Activated CD4-positive, alpha-beta T cell treated with anti-CD3 and anti-CD28 coated beads, Interleukin-2, amount 50 U/mL, for 16 hours (primary cell): Measurements from ENCODE around the gene TRAPPC6A.
A peak's percentile ranks its signal among the peaks of the same experiment; 100 is the strongest.

ENCODE experiments used
- DNase-seq: peaks from one replicate; pipeline ENCODE4 v3.0.0-alpha.2; 2020

TRAPPC6A gene

DNA sequence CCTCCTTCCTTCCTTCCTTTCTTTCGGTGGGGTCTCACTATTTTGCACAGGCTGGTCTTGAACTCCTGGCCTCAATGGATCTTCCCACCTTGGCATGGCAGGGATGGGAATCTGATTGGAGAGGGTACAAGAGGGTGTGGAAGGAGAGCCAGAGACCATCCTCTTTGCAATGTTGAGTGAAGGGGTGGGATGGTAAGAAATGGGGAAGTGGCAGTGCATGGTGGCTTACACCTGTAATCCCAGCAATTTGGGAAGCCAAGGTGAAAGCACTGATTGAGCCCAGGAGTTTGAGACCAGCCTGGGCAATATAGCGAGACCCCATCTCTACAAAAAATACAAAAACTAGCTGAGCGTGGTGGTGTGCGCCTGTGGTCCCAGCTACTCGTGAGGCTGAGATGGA lies 6.1 kb upstream of the TRAPPC6A start:
- DNase-seq, result no peak

DNA sequence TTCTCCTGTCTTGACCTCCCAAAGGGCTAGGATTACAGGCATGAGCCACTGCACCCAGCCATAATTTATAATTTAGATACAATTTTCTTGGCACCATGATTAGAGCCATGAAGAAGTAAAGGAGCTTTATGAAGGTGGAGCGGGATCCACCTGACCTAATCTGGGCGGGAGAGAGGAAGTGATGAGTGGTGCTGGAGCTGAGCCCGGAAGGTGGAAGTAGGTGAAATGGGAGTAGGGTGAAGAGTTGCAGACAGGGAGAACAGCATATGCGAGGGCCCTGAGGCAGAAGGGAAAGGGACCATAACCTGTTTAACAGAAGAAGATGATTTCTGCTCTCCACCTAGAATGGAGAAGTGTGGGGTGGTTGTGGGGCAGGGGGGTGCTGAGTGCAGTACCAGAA lies 4.7 kb upstream of the TRAPPC6A start:
- DNase-seq, result no peak

DNA sequence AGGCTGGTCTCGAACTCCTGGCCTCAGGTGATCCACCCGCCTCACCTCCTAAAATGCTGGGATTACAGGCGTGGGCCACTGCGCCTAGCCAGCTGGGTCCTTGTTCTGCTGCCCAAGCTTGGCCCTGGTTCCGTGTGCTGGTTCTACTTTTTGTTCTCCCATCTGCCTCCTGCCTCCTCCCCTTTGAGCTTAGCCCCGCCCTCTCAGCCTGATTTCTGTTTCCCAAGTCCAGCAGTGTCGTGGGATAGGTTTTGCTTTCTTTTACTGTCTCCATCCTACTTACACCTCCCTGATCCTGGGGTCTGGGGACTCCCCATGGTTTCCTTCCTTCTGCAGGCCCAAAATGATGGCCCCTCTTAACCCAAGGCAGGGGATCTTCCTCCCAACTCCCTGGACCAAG lies 2.9 kb upstream of the TRAPPC6A start:
- no peak for DNase-seq

DNA sequence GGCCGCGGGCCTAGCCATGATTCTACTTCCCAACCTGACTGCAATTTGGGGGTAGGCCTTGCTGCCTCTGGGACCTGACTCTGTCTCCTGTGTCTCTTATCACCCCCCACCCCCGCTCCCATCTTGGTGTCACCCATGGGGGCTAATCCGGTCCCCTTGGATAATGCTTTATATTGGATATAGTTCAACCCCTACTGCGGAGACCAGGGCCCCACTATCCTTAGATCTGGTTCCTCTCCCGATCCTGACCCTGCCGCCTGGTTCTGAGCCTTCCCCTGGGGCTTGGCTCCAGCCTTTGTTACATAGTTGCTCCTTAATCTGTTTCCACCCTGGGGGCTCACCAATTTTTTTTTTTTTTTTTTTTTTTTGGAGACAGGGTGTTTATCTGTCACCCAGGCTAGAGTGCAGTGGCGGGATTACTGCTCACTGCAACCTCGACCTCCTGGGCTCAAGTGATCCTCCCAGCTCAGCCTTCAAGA lies 1.9 kb upstream of the TRAPPC6A start:
- no peak for DNase-seq

DNA sequence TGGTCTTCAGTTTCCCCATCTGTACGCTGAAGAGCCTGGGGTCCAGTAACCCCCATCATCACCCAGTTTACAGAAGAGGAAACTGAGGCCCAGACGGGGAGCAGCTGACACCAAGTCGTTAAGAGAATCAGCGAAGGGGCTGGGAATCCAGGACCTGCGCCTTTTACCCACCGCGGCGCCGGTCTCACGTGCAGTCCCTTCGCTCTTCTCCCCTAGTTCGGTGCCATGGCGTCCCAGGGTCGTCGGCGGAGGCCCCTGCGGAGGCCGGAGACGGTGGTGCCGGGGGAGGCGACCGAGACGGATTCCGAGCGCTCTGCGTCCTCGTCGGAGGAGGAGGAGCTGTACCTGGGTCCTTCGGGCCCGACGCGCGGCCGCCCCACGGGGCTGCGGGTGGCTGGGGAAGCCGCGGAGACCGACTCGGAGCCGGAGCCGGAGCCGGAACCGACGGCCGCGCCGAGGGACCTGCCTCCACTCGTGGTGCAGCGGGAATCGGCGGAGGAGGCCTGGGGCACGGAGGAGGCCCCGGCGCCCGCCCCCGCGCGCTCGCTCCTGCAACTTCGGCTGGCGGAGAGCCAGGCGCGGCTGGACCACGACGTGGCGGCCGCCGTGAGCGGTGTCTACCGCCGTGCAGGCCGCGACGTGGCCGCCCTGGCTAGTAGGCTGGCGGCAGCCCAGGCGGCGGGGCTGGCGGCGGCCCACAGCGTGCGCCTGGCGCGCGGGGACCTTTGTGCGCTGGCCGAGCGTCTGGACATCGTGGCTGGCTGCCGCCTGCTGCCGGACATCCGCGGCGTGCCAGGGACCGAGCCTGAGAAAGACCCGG lies 1.2 kb upstream of the TRAPPC6A start:
- DNase-seq, result peak; percentile 43

DNA sequence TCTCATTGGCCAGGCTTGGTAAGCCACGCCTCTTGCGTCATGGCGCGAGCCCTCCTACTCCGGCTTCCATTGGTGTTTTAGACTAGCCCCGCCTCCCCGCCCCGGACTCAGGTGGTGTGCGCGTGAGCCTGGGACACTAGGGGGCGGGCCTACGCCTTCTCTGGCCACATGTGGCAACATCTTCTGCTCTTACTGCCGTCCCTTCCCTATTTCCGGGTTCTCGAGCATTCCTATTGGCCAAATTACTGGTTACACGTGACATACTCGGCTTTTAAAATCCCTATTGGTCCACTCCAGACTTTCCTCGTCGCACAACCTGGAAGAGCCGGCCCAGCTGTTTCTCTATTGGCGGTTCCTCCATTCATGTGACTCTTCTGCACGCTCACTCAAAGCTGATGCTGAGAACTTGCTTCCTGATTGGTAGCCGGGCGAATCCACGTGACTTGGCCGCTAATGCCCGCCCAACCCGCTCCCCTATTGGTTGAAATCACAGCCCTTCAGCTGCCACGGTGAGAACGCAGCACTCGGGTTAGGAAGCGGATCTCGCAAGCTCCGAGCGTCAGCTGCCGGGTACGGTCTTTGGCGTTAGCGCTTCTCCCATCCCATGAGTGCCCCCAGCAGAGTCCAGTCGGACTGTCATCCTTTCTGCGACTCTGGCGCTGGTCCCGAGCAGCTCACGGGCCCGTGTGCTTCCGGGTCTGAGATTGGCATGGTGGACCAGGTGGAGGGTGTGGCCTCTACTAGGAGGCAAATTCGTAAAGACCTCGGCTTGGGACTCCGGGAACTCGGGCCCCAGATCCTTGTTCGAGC lies 430 bp upstream of the TRAPPC6A start, which contains the start of gene BLOC1S3:
BLOC1S3 (plus strand) TSS at position 523 of the 810 bp plus-strand sequence. CDS start 513 bp downstream, outside the sequence.
- peak; percentile 100 for DNase-seq

DNA sequence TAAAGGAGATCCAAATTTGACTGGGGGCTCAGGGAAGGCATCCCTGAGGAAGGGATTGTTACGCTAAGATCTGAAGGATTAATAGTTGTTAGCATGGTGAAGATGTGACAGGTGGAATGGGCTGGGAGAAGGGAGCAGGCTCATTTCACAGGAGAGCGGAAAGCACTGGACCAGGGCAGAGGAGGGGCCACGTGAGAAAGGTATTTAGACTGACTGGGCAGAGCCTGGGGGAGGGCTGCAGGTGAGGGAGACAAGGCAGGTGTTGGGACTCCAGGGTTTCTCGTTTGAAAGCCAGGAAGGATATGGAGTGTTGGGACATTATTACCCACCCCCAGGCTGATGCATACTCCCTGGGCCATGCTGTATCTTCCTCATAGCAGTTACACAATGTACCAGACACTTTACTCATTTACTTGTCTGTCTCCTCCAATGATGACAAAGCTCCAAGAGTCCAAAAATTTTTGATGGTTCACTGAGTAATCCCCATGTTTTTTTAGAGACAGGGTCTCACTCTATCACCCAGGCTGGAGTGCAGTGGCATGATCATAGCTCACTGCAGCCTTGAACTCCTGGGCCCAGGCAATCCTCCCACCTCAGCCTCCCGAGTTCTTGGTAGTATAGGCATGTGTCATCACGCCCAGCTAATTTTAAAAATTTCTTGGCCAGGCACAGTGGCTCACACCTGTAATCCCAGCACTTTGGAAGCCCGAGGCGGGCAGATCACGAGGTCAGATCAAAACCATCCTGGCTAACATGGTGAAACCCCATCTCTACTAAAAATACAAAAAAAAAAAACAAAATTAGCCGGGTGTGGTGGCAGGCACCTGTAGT lies 2.3 kb downstream of the TRAPPC6A start:
- no peak for DNase-seq

DNA sequence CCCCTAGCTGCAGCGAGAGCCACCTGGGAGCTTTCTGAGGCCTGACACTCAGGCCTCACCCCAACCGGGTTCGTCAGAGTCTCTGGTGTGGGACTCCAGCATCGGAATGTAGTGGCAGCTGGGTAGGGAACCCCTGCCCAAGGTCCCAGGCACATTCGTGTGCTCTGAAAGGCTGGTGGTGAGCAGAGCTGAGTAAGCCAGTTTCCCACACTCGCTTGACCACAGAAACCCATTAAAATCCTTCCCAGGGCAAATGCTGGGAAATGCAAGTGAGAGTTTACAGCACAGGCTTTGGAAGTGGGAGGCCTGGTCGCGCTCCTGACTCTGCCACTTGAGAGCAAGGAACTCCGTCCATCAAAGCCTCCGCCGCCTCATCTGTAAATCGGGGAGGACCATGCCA lies 4.2 kb downstream of the TRAPPC6A start:
- DNase-seq, result no peak

DNA sequence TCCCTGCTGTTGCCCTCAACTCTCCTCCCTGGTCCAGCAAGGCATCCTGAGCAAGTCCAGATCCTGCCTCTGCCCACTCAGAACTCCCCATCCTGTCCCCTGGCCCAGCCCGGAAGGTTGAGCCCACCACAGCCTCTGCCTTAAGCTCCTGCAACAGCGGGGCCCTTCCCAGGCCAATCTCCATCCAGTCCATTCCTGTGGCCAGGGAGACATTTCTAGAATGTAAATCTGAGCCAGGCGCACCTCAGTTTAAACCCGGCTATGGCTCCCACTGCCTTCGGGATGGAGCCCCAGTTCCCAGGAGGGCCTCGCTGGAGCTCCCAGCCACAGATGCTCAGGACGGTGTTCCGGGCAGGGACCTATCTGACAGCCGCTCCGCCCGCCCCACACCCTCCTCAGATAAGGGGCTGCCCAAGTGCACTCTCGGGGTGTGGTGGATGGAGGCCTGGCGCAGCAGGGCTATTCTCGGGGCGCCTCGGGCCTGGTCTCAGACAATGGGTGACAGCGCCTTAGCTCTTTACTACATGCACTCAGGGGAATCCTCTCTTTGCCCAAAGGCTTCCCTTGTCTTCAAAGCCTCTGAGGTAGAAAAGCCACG lies 5.3 kb downstream of the TRAPPC6A start:
- DNase-seq, result no peak

DNA sequence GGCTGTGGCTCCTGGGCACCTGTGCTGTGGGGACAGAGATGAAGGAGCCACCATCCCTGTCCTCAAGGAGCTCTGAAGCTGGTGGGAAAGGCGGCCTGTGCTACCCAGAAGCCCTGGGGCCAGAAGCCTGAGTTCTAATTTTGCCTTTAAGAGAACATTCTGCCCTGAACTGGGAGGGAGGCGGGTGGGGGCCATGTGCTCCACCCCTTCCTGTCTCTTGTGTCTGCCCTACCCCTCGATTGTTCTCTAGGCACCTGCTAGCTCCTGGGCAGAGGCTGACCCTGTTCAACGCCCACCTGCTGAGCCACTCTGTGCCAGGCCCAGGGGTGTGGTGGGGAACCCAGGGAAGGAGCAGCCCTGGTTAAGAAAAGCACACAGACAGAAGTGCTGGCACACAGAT lies 5.9 kb downstream of the TRAPPC6A start:
- no peak for DNase-seq

DNA sequence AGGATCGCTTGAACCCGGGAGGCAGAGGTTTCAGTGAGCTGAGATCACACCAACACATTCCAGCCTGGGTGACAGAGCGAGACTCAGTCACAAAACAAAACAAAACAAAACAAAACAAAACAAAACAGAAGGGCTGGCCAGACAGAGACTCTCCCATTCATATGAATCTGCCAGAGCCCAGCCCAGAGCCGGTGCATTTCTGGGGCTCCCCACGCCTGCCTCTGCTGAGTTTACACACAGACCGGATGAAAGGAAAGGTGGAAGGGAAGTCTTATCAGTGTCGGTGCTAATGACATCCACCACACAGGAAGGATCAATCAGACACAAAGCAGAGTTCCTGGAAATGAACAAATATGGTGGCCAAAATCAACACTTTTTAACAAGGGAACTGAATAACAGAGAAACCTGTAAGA lies 6.8 kb downstream of the TRAPPC6A start:
- peak; percentile 64 for DNase-seq

DNA sequence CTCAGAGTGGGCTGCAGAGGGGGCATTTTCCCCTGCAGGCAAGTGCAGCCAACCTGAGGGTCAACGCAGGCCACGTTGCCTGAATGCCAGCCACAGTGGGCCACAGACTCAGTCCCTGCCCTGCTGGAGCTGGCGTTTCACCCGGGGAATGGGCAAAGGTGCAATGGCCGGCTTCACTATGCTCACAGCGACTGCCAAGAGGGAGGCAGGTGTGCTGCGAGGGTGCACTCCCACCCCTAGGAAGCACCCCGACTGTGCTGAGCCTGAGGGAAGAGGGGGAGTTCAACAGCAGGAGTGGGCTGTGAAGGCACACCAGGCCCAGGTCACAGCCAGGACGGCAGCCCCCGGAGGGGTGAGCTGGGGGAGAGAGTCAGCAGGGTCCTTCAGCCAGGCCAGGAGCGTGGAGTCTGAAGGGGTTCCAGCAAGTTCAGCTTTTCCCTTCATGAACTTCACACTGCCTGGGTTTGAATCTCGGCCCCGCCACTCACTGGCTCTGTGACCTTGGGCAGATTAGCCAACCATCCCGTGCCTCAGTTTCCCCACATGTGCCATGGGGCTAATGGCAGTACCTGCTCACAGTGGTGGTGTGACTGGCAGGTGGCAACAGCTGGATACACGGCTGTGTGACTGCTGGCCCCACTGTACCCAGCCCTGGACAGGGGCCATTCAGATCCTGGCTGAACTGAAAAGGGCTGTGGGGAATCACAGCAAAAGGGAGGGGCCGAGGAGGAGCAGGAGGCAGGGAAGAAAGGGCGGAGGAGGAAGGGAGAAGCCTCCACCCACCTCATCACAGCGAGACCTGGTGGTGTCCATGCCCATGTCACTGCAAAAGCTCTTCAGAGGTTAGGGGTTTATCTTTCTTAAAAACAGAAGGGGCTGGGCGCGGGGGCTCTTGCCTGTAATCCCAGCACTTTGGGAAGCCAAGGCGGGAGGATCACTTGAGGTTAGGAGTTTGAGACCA lies 7.6 kb downstream of the TRAPPC6A start:
- DNase-seq, result no peak

DNA sequence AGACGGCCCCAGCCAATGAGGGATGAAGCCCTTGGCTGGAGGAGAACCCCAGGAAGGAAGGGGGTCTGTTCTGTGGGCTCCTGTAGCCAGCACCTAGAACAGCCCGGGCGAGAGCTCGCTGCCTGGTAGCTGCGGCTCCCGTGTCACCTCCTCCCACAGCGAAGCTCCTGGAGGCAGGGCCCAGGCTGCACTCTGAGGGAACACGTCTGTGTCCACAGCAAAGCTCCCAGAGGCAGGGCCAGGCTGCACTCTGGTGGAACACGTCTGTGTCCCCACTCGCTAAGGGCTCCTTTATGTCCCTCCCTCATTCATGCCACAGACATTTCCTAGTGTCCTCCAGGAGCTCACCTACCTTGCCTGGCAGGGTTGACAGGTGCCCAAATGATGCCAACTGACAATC lies 8.4 kb downstream of the TRAPPC6A start:
- no peak for DNase-seq

DNA sequence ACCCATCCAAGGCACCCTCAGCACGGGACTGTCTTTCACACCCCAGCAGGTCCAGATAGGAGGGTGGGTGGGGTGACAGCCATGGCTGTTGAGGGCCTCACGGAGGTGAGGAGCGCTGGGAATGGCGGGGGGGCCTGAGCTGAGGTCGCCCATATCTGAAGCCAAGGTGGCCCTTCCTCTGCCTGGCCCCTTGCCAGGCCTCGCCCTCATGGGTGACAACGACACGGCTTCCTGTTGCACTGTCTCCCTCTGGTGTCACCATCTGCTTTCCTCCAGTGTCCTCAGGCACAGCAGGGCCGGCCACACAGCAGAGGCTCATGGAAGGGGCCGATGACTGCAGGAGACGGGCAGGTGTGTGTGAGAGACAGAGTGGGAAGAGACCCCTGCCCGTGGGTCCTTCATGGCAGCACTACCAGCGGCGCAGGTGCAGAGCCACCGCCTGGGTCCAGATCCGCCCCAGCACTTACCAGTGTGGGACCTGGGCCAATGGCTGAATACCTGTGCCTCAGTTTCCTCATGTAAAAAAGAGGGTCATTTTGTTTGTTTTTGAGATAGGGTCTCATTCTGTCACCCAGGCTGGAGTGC lies 9.2 kb downstream of the TRAPPC6A start:
- no peak for DNase-seq

DNA sequence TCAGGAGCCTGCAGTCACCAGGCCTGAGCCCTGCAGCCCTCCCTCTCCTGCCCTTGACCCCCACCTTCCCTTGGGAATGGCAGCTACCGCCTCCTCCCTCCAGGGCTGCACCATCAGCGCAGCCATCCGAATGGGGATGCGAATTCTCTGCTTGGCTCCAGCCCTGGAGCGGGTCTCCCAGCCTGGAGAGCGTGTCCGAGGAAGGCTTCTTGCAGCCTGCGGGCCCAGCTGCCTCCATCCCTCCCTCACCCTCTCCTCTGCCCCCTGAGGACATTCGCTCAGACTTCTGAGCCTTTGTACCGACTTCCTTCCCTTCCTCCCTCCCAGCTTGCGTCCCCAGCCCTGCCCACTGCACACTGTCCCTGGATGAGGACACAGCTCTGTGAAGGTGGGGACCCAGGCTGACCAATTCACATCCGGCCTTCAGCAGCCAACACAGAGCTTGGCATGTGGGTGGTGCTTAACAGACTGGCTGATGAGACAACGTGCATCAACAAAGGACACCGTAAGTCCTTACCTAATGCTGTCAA lies 11.2 kb downstream of the TRAPPC6A start:
- no peak for DNase-seq

DNA sequence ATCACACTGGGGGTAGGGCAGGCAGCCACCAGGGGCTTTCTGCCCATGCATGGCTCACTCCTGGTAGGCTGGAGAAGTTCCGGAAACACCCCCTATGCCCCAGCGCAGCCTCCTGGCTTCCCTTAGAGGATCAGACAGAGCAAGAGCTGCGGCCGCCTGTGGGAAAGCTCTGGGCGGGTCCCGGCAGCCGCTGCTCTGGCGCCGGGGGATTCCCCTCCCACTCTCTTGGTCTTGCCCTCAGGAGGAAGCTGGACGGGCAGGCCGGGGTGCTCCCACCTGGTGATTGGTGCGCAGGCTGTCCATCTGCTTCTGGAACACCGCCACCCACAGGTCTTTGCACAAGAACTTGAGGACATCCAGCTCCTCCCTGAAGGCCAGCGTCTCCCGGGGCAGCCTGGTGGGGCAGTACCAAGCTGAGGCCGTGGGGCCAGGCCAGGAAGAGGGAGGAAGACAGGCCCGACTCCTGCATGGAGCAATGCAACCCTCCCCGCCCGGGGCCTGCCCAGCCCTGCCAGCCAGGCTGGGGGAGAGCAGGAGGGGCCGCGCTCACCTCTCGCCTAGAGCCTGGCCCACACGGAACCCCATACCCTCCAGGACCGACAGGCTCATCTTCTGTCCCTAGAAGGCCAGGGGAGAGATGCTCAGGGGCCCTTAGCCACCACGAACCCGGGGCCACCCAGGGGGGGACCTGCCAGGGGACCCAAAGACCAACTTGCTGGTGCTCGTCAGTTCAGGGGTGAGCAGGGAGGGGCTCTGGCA lies 13.3 kb downstream of the TRAPPC6A start:
- peak; percentile 70 for DNase-seq

DNA sequence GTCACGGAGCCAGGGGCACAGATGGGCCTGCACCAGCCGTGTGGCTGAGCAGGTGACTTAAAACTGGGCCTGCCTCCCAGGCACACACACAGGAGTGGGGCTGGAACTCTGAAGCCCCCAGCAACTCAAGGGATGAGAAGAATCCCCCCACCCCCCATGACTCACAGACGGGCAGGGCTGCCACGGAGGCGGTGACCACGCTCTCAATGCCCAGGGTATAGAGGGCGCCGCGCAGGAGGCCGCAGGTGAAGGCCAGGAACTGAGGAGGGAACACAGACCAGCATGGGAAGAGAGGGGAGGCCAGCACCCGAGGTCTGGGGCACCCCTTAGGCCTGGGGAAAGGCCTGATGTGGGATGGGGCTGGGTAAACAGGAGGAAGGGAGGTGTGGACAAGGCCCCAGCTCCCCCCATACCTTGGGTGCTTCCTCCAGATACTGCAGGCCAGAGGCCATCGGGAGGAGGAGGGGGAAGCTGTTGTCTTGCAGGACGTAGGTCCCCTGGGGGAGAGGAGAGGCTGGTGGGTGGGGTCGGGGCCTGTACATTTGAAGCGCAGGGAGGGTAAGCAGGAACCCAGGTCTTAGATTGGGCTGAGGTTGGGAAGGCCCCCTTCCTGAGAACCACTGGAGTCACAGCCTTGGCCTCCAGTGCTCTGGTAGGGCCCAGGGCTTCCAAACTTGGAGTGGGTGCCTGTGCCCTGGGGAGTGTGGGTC lies 14.1 kb downstream of the TRAPPC6A start:
- no peak for DNase-seq

DNA sequence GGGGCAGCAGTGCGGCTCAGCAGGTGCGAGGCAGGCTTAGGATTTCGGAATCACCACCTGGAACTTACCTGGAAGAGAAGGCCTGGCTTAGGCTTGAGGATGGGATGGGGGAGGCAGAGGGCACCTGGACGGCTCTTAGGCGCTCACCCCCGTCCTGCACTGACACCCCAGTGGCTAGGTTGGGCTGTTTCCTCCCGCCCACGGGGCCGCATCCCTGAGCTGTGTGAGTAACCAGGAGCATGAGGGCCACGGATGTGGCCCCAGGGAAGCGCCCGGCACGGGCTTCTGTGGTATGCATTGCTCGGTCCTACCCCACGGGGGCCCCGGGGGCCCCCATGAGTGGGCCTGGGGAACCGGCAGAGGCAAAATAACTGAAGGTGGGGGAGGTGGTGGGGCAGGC lies 14.9 kb downstream of the TRAPPC6A start:
- DNase-seq, result no peak

DNA sequence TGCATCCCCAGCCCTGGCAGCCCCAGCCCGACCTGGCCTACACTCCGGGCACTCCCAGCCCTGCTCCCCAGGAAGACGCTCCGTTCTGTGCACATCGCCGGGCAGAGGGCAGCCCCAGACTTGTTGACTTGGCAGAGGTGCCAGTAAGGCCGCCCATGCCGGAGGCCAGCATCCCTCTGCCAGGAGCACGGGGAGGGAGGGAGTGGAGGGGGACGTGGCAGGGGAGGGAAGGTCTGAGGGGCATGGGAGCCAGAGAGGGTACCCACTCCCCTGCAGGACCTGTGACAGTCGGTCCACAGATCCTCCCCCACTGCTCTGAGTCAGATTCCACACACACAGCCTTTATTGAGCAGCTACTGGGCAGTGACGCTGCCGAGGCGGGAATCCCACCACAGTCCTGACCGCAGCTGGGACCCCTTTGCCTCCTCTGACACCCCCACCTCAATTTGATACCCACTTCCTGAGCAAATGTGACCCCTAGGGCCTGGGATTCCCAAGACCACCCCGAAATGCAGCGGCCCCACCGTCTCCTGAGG lies 15.4 kb downstream of the TRAPPC6A start:
- no peak for DNase-seq
